GM12864 (cell line): Measurements from ENCODE around the gene MAP3K2.
"Not testable (repeated sequence)": the region's sequence is repeated elsewhere in the genome, so short reads cannot be mapped to it uniquely, and the experiment has no call there.

Experiments used
- DNase-seq: peaks from one replicate; pipeline ENCODE4 v3.0.0-alpha.2; 2011; ENCODE audit warnings: low read depth
- H3K4me3 ChIP-seq: 2 replicates; pipeline ENCODE4 v1.5.1; 2011; ENCODE audit warnings: mild to moderate bottlenecking, low read depth, low read length, control low read depth
- CTCF ChIP-seq: IDR thresholded peaks from 2 replicates; pipeline ENCODE4 v1.5.1; 2011; ENCODE audit warnings: low read depth, mild to moderate bottlenecking, moderate library complexity, low read length, control low read depth, inconsistent platforms; ENCODE audit errors: missing control alignments

MAP3K2 gene

GRCh38 chr2:127414638-127415592 lies 27.1 kb upstream of the MAP3K2 start:
- DNase-seq = no peak
- no peak overlapping the region for H3K4me3 ChIP-seq
- TF ChIP-seq CTCF = no peak

- no peak overlapping the region for H3K4me3 ChIP-seq
- no peak for DNase-seq
Measured at GRCh38 chr2:127413782-127414637, 26.2 kb upstream of the MAP3K2 start.

GRCh38 chr2:127413200-127413599 lies 25.4 kb upstream of the MAP3K2 start:
- no peak for DNase-seq
- no peak for TF ChIP-seq CTCF
- no peak overlapping the region for H3K4me3 ChIP-seq

More at GRCh38 chr2:127413782-127414637, 26.2 kb upstream of the MAP3K2 start:
- no peak for TF ChIP-seq CTCF

GRCh38 chr2:127411653-127412369 lies 24.0 kb upstream of the MAP3K2 start:
- H3K4me3 ChIP-seq = no peak overlapping the region
- no peak for DNase-seq
- TF ChIP-seq CTCF = no peak

GRCh38 chr2:127410871-127411652 lies 23.3 kb upstream of the MAP3K2 start:
- TF ChIP-seq CTCF = no peak
- H3K4me3 ChIP-seq = no peak overlapping the region; the same call in 1 of the 2 replicates
- no peak for DNase-seq

GRCh38 chr2:127409716-127410115 lies 21.9 kb upstream of the MAP3K2 start:
- H3K4me3 ChIP-seq, DNase-seq: not testable (repeated sequence)
